H1 (cell line): ENCODE results near the gene ARHGEF10L. TPM values are rescaled to one million over a fixed set of nuclear protein-coding genes. Genes with fewer than 3 reads are reported as not detected.

Source experiments
- ASH2L ChIP-seq: fragments of 200-600, 300-600 bp; sonication (generic); IDR thresholded peaks from one replicate; pipeline ENCODE4 v1.7.1; 2017; ENCODE audit warnings: low read length
- RFX5 ChIP-seq: IDR thresholded peaks from 2 replicates; pipeline ENCODE4 v1.6.1; 2011; ENCODE audit warnings: low read depth, low read length, improper control_type of control experiment, borderline replicate concordance
- SIN3A ChIP-seq, 2 experiments: IDR thresholded peaks in 1 of 2; conservative IDR thresholded peaks in 1 of 2; 2 replicates each; pipeline ENCODE4 v1.6.1; 2011 to 2012; ENCODE audit warnings: low read length in 2 of 2, improper control_type of control experiment in 1 of 2, low read depth in 1 of 2, mild to moderate bottlenecking in 1 of 2
- SIX5 ChIP-seq: IDR thresholded peaks from 2 replicates; pipeline ENCODE4 v1.6.1; 2011; ENCODE audit warnings: mild to moderate bottlenecking, low read depth, low read length
- SP4 ChIP-seq: IDR thresholded peaks from 2 replicates; pipeline ENCODE4 v1.6.1; 2012; ENCODE audit warnings: low read length, inconsistent platforms
- polyA plus RNA-seq, 7 experiments: library from polyadenylated mRNA; depleted of rRNA in 3 of 7; stranded (reverse) in 5 of 7; unstranded in 2 of 7; fragments of >200 nt in 5 of 7; fragments of 200-250 nt in 2 of 7; gene quantifications; 1 replicate in 5 of 7; 2 replicates in 1 of 7; 4 replicates in 1 of 7; pipeline versions ENCODE4 v1.2.1 to v1.2.3, GENCODE V29; 2011 to 2013; ENCODE audit warnings: missing spikeins in 2 of 7, mixed read lengths in 2 of 7
- total RNA-seq: library from RNA; stranded (reverse); fragmentation: NEBNext Ultra II Directional; extraction: Animal tissue kit (Norgen Biotek cat#: 25700); gene quantifications from 2 replicates; pipeline ENCODE4 v1.2.1, GENCODE V29; 2021
- TF ChIP-seq, protein P1 (sequence below): fragments of 300-600 bp; sonication (generic); IDR thresholded peaks from 2 replicates; pipeline ENCODE4 v1.7.1; 2012; ENCODE audit warnings: low read length, moderate library complexity, mild to moderate bottlenecking, inconsistent platforms; ENCODE audit not compliant: insufficient replicate concordance
- TF ChIP-seq, protein P2 (sequence below): IDR thresholded peaks from 2 replicates; pipeline ENCODE4 v1.6.1; 2012; ENCODE audit warnings: inconsistent platforms
- TF ChIP-seq, protein P3 (sequence below): IDR thresholded peaks from 2 replicates; pipeline ENCODE4 v1.6.1; 2012; ENCODE audit warnings: low read length, inconsistent platforms

ARHGEF10L gene
- total and polyA plus RNA-seq, 2 of the 8 experiments (the other 6 are each of a cell fraction or from before 2014, with no cell fraction given), result 33.6 to 39.6 TPM

DNA sequence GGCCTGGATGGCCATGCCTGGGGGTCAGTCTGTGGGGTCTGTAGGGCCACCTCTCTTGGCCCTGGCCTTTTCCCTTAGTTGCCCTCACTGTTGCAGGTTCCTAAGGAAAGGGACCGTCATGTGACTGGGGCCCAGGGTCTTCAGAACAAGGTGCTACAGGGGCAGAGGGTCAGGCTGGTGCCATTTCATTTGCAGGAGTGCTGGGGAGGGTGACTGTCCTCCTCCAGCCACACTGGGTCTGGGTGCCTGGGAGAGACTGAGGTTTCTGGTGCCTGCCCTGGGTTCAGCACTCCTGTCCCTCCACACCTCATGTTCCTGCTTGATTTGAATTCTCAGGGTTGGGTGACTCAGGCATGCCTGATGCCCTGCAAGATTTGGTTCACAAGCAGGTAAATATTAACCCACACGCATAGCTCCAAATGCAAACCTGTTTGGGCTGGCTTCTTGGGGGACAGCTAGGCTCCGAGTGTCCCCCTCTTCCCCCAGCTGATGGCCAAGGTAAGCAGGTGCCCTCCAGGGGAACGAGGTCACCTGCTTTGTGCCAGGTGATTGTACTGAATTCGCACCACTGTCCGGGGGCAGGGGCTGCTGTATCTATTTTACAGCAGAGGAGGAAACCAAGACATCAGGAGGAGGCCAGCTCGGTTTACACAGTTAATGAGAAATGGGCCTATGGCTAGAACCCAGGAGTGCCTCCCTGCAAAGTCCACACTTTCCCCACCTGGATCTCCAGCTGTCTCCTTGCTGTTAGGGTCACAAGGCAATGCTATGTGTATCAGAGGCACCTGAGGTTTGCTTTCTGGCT is 20.3 kb downstream of the ARHGEF10L start (continued):
- TF ChIP-seq, protein P1, sequence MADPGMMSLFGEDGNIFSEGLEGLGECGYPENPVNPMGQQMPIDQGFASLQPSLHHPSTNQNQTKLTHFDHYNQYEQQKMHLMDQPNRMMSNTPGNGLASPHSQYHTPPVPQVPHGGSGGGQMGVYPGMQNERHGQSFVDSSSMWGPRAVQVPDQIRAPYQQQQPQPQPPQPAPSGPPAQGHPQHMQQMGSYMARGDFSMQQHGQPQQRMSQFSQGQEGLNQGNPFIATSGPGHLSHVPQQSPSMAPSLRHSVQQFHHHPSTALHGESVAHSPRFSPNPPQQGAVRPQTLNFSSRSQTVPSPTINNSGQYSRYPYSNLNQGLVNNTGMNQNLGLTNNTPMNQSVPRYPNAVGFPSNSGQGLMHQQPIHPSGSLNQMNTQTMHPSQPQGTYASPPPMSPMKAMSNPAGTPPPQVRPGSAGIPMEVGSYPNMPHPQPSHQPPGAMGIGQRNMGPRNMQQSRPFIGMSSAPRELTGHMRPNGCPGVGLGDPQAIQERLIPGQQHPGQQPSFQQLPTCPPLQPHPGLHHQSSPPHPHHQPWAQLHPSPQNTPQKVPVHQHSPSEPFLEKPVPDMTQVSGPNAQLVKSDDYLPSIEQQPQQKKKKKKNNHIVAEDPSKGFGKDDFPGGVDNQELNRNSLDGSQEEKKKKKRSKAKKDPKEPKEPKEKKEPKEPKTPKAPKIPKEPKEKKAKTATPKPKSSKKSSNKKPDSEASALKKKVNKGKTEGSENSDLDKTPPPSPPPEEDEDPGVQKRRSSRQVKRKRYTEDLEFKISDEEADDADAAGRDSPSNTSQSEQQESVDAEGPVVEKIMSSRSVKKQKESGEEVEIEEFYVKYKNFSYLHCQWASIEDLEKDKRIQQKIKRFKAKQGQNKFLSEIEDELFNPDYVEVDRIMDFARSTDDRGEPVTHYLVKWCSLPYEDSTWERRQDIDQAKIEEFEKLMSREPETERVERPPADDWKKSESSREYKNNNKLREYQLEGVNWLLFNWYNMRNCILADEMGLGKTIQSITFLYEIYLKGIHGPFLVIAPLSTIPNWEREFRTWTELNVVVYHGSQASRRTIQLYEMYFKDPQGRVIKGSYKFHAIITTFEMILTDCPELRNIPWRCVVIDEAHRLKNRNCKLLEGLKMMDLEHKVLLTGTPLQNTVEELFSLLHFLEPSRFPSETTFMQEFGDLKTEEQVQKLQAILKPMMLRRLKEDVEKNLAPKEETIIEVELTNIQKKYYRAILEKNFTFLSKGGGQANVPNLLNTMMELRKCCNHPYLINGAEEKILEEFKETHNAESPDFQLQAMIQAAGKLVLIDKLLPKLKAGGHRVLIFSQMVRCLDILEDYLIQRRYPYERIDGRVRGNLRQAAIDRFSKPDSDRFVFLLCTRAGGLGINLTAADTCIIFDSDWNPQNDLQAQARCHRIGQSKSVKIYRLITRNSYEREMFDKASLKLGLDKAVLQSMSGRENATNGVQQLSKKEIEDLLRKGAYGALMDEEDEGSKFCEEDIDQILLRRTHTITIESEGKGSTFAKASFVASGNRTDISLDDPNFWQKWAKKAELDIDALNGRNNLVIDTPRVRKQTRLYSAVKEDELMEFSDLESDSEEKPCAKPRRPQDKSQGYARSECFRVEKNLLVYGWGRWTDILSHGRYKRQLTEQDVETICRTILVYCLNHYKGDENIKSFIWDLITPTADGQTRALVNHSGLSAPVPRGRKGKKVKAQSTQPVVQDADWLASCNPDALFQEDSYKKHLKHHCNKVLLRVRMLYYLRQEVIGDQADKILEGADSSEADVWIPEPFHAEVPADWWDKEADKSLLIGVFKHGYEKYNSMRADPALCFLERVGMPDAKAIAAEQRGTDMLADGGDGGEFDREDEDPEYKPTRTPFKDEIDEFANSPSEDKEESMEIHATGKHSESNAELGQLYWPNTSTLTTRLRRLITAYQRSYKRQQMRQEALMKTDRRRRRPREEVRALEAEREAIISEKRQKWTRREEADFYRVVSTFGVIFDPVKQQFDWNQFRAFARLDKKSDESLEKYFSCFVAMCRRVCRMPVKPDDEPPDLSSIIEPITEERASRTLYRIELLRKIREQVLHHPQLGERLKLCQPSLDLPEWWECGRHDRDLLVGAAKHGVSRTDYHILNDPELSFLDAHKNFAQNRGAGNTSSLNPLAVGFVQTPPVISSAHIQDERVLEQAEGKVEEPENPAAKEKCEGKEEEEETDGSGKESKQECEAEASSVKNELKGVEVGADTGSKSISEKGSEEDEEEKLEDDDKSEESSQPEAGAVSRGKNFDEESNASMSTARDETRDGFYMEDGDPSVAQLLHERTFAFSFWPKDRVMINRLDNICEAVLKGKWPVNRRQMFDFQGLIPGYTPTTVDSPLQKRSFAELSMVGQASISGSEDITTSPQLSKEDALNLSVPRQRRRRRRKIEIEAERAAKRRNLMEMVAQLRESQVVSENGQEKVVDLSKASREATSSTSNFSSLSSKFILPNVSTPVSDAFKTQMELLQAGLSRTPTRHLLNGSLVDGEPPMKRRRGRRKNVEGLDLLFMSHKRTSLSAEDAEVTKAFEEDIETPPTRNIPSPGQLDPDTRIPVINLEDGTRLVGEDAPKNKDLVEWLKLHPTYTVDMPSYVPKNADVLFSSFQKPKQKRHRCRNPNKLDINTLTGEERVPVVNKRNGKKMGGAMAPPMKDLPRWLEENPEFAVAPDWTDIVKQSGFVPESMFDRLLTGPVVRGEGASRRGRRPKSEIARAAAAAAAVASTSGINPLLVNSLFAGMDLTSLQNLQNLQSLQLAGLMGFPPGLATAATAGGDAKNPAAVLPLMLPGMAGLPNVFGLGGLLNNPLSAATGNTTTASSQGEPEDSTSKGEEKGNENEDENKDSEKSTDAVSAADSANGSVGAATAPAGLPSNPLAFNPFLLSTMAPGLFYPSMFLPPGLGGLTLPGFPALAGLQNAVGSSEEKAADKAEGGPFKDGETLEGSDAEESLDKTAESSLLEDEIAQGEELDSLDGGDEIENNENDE, result no peak
- TF ChIP-seq RFX5, result no peak
- no peak for TF ChIP-seq SP4
- TF ChIP-seq ASH2L, result no peak
- TF ChIP-seq, protein P2, sequence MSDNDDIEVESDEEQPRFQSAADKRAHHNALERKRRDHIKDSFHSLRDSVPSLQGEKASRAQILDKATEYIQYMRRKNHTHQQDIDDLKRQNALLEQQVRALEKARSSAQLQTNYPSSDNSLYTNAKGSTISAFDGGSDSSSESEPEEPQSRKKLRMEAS, result no peak
- no peak for TF ChIP-seq SIN3A (conservative IDR thresholded peaks at IDR 0.05 in 1 of 2, IDR thresholded peaks at IDR 0.05 in 1 of 2; ENCODE audit: low read depth in 1 of 2, low read length in 2 of 2)
- TF ChIP-seq SIX5, result no peak
- TF ChIP-seq, protein P3, sequence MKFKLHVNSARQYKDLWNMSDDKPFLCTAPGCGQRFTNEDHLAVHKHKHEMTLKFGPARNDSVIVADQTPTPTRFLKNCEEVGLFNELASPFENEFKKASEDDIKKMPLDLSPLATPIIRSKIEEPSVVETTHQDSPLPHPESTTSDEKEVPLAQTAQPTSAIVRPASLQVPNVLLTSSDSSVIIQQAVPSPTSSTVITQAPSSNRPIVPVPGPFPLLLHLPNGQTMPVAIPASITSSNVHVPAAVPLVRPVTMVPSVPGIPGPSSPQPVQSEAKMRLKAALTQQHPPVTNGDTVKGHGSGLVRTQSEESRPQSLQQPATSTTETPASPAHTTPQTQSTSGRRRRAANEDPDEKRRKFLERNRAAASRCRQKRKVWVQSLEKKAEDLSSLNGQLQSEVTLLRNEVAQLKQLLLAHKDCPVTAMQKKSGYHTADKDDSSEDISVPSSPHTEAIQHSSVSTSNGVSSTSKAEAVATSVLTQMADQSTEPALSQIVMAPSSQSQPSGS, result no peak
